IPS-11a (cell line): ENCODE data around the gene ARMCX1.
"Not testable (repeated sequence)": the region's sequence is repeated elsewhere in the genome, so short reads cannot be mapped to it uniquely, and the experiment has no call there.

Experiments
- H3K4me3 ChIP-seq: one replicate; pipeline ENCODE4 v1.5.1; 2013; ENCODE audit warnings: low read depth, low read length, control low read depth

The ARMCX1 gene

DNA sequence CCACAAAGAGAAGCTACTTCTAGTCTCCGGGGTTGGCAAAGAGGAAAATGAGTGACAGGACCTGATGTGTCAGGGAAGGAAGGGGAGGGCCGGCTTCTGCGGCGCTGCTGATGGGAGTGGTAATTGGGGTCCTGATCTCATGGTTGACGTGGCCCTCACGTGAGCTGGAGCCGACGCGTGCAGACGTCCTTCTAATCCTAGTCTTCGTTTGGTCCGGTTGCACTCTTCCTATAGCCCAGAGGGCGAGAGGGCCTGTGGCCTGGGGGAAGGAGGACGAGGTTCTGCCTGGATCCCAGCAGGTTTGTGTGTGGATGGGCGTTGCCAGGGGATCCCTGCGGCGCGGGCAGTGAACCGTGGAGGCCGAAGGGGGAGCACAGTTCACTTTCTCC lies at the start of gene ARMCX1:
ARMCX1 (plus strand) TSS at position 186 of the 389 bp plus-strand sequence. CDS start 2,384 bp downstream, outside the sequence.
- H3K4me3 ChIP-seq, result peak within 1 kb of the TSS; percentile 60

DNA sequence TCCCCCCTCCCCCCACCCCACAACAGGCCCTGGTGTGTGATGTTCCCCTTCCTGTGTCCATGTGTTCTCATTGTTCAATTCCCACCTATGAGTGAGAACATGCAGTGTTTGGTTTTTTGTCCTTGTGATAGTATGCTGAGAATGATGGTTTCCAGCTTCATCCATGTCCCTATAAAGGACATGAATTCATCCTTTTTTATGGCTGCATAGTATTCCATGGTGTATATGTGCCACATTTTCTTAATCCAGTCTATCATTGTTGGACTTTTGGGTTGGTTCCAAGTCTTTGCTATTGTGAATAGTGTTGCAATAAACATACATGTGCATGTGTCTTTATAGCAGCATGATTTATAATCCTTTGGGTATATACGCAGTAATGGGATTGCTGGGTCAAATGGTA lies 47.4 kb upstream of the ARMCX1 start:
- H3K4me3 ChIP-seq, result not testable (repeated sequence)

DNA sequence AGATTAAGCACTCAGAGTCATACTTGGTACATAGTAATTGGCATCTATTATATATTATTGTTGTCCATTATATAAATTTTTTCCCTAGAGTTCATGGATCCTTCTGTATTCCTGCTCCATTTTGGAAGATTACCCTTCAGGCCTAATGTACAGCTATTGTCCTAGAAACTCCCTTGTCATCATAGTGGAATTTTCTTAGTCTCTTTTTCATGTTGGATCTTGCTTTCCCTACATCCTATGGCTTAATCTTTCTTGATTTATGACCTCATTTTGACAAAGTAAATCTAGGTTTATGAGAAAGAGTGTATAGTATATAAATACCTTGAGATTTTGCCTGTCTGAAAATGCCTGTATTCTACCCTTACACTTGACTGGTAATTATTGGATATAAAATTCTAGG lies 43.0 kb upstream of the ARMCX1 start:
- no peak overlapping the region for H3K4me3 ChIP-seq

- no peak overlapping the region for H3K4me3 ChIP-seq
Observed at GRCh38 chrX:101507986-101508385, 42.4 kb upstream of the ARMCX1 start.

GRCh38 chrX:101530944-101531343 lies 19.4 kb upstream of the ARMCX1 start:
- H3K4me3 ChIP-seq, result no peak overlapping the region

GRCh38 chrX:101539116-101539515 lies 11.2 kb upstream of the ARMCX1 start:
- no peak overlapping the region for H3K4me3 ChIP-seq

- H3K4me3 ChIP-seq, result peak overlapping the region; percentile 60
Observed at GRCh38 chrX:101550751-101551379, 518 bp downstream of the ARMCX1 start.

GRCh38 chrX:101551380-101551767 lies 1.0 kb downstream of the ARMCX1 start:
- peak overlapping the region; percentile 35 for H3K4me3 ChIP-seq

DNA sequence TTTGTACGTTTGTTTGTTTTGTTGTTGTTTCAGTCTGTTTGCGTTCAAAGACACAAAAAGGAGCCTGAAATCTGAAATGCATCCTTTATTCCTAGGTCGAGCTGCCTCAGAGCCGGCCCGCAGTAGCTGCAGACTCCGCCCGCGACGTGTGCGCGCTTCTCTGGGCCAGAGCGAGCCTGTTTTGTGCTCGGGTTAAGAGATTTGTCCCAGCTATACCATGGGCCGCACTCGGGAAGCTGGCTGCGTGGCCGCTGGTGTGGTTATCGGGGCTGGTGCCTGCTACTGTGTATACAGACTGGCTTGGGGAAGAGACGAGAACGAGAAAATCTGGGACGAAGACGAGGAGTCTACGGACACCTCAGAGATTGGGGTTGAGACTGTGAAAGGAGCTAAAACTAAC lies 2.4 kb downstream of the ARMCX1 start:
- no peak overlapping the region for H3K4me3 ChIP-seq

- H3K4me3 ChIP-seq, result no peak overlapping the region
Observed at GRCh38 chrX:101564651-101565050, 14.3 kb downstream of the ARMCX1 start.

- no peak overlapping the region for H3K4me3 ChIP-seq
Observed at GRCh38 chrX:101595739-101596419, 45.5 kb downstream of the ARMCX1 start.

- not testable (repeated sequence) for H3K4me3 ChIP-seq
Observed at GRCh38 chrX:101599592-101599991, 49.2 kb downstream of the ARMCX1 start.

GRCh38 chrX:101602077-101602476 lies 51.7 kb downstream of the ARMCX1 start:
- no peak overlapping the region for H3K4me3 ChIP-seq
